Thyroid gland (tissue), 4 donors: ENCODE results near the gene TBC1D22A. TPM values are rescaled to one million over a fixed set of nuclear protein-coding genes. Genes with fewer than 3 reads are reported as not detected.

ENCODE experiments used
- DNase-seq, 2 donors: peaks; one replicate each; pipeline ENCODE4 v3.0.0-alpha.2; 2019
- H3K27ac ChIP-seq, 3 donors: fragments of 200-600 bp; sonication (generic); 1 replicate in 2 of 3; 2 replicates in 1 of 3; pipeline ENCODE4 v1.5.1; 2016 to 2019; ENCODE audit warnings: mild to moderate bottlenecking in 1 of 3, moderate library complexity in 1 of 3
- H3K27me3 ChIP-seq: fragments of 200-600 bp; sonication (generic); one replicate; pipeline ENCODE4 v1.5.1; 2019
- H3K36me3 ChIP-seq, 2 donors: fragments of 200-600 bp; sonication (generic); one replicate each; pipeline ENCODE4 v1.5.1; 2016 to 2019
- H3K4me1 ChIP-seq, 2 donors: fragments of 200-600 bp; sonication (generic); one replicate each; pipeline ENCODE4 v1.5.1; 2017 to 2019
- H3K4me3 ChIP-seq, 3 donors: fragments of 200-600 bp; sonication (generic); replicated peaks in 1 of 3; 1 replicate in 2 of 3; 2 replicates in 1 of 3; pipeline ENCODE4 v1.5.1; 2016; ENCODE audit warnings: mild to moderate bottlenecking in 1 of 3
- H3K9me3 ChIP-seq: fragments of 200-600 bp; sonication (generic); one replicate; pipeline ENCODE4 v1.5.1; 2017
- POLR2A ChIP-seq, 2 donors: fragments of 450-650 bp; IDR thresholded peaks; one replicate each; pipeline ENCODE4 v1.6.1; 2017; ENCODE audit warnings: antibody characterized with exemption in 2 of 2, mild to moderate bottlenecking in 2 of 2, moderate library complexity in 1 of 2
- WGBS, 2 donors: methylation state at CpG; one replicate each; pipeline ENCODE4 v1.1.5; 2017; 5-methylcytosine and 5-hydroxymethylcytosine counted together
- intact Hi-C: fragments of 100-400 bp; cut with DNase I; formaldehyde crosslinking; loops from one replicate; pipeline ENCODE4 v1.15.1; 2023
- total RNA-seq, 4 donors: library from RNA; depleted of rRNA; stranded (reverse); fragments of >200 nt; gene quantifications; one replicate each; pipeline ENCODE4 v1.2.3, GENCODE V29; 2016
- TF ChIP-seq, protein P1 (sequence below), 6 experiments: fragments of 200-600 bp in 3 of 6; fragments of 450-650 bp in 3 of 6; sonication (generic) in 3 of 6; IDR thresholded peaks; one replicate each; pipeline ENCODE4 v1.5.1; 2016 to 2019; ENCODE audit warnings: antibody characterized with exemption in 6 of 6, mild to moderate bottlenecking in 2 of 6, inconsistent platforms in 1 of 6, moderate library complexity in 1 of 6

Gene TBC1D22A
- total RNA-seq, 4 donors from 2014 or later, result 26.7 to 34.6 (median 33.2) TPM

- Histone ChIP-seq H3K27me3 (no peaks in the 10 kb centered on the region), H3K36me3 (no peaks in the 10 kb centered on the region), H3K4me1 (peaks cover 10% of the 10 kb centered on the region in 2 donors), H3K4me3 (no peak overlapping the region), H3K27ac (no peak overlapping the region), H3K9me3 (no peaks in the 10 kb centered on the region)
- no peak for TF ChIP-seq POLR2A (IDR thresholded peaks at IDR 0.05)
- TF ChIP-seq, protein P1, sequence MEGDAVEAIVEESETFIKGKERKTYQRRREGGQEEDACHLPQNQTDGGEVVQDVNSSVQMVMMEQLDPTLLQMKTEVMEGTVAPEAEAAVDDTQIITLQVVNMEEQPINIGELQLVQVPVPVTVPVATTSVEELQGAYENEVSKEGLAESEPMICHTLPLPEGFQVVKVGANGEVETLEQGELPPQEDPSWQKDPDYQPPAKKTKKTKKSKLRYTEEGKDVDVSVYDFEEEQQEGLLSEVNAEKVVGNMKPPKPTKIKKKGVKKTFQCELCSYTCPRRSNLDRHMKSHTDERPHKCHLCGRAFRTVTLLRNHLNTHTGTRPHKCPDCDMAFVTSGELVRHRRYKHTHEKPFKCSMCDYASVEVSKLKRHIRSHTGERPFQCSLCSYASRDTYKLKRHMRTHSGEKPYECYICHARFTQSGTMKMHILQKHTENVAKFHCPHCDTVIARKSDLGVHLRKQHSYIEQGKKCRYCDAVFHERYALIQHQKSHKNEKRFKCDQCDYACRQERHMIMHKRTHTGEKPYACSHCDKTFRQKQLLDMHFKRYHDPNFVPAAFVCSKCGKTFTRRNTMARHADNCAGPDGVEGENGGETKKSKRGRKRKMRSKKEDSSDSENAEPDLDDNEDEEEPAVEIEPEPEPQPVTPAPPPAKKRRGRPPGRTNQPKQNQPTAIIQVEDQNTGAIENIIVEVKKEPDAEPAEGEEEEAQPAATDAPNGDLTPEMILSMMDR (IDR thresholded peaks at IDR 0.05), result no peak
- 94 to 97% methylated on average over 16 of the region's 16 CpGs for WGBS, 2 donors
- DNase-seq, result no peak
- intact Hi-C loops, result no loop called here
Observed at GRCh38 chr22:47177334-47177815, 414.9 kb downstream of the TBC1D22A start.

- H3K36me3 ChIP-seq, result no peaks in the 10 kb centered on the region
- H3K27ac ChIP-seq, result no peak overlapping the region
- no peaks in the 10 kb centered on the region for H3K9me3 ChIP-seq
- WGBS, 2 donors, result 97% methylated on average over 5 of the region's 5 CpGs
- peaks cover 10% of the 10 kb centered on the region in 2 donors for H3K4me1 ChIP-seq
- intact Hi-C loops, result no loop called here
- no peaks in the 10 kb centered on the region for H3K27me3 ChIP-seq
- no peak for DNase-seq
- no peak for TF ChIP-seq POLR2A (IDR thresholded peaks at IDR 0.05)
- TF ChIP-seq, protein P1 (IDR thresholded peaks at IDR 0.05), result no peak
- H3K4me3 ChIP-seq, result no peak overlapping the region
Observed at GRCh38 chr22:47178339-47178738, 415.9 kb downstream of the TBC1D22A start.

- no peak for DNase-seq
- Histone ChIP-seq H3K4me3 (no peak overlapping the region), H3K9me3 (no peaks in the 10 kb centered on the region), H3K27me3 (no peaks in the 10 kb centered on the region), H3K36me3 (no peaks in the 10 kb centered on the region), H3K4me1 (peaks cover 10% of the 10 kb centered on the region in 2 donors), H3K27ac (peak overlapping the region in 1 of 3 donors; percentile 71)
- TF ChIP-seq POLR2A (IDR thresholded peaks at IDR 0.05), result no peak
- TF ChIP-seq, protein P1 (IDR thresholded peaks at IDR 0.05), result no peak
- 30 to 34% methylated on average over 2 of the region's 2 CpGs for WGBS, 2 donors
- intact Hi-C loops, result no loop called here
Observed at GRCh38 chr22:47180796-47181195, 418.3 kb downstream of the TBC1D22A start.

- intact Hi-C loops, result no loop called here
- 90 to 91% methylated on average over 9 of the region's 9 CpGs for WGBS, 2 donors
- no peaks in the 10 kb centered on the region for H3K36me3 ChIP-seq
- H3K9me3 ChIP-seq, result no peaks in the 10 kb centered on the region
- H3K27ac ChIP-seq, result no peak overlapping the region
- TF ChIP-seq, protein P1 (IDR thresholded peaks at IDR 0.05), result no peak
- no peak for TF ChIP-seq POLR2A (IDR thresholded peaks at IDR 0.05)
- H3K4me3 ChIP-seq, result no peak overlapping the region
- no peaks in the 10 kb centered on the region for H3K4me1 ChIP-seq
- H3K27me3 ChIP-seq, result no peaks in the 10 kb centered on the region
- no peak for DNase-seq
Observed at GRCh38 chr22:47187176-47187957, 424.9 kb downstream of the TBC1D22A start.
